ENCODE results near the gene SDR42E2. TPM values are rescaled to one million over a fixed set of nuclear protein-coding genes. Genes with fewer than 3 reads are reported as not detected.

Gene SDR42E2
- total RNA-seq, 6 experiments from 2014 or later, result not detected

DNA sequence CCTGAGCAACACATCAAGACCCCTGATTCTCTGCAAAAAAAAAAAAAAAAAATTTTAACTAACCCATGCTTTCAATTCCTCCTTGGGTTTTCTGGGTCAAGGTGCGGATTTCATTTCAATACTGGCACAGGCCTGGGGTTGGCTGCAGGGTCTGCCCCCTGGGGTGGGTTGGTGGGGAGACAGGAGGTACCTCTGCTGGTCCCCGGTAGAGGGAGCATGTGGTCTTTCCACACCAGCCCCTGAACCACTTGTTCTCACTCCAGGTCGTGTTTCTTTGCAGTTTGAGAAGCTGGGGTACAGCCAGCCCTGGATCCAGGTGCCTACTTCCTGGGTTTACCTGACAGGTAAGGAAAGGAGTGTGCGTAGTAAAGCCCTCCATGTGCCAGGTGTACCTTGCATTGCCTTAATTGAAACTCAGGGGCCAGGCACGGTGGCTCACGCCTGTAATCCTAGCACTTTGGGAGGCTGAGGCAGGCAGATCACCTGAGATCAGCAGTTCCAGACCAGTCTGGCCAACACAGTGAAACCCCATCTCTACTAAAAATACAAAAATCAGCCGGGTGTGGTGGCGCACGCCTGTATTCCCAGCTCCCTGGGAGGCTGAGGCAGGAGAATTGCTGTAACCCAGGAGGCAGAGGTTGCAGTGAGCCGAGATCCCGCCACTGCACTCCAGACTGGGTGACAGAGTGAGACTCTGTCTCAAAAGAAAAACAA lies 21.8 kb downstream of the SDR42E2 start:
- Mint-ChIP-seq H3K36me3 (ENCODE audit: low read depth) (no peaks in the 10 kb centered on the region), H3K27ac (no peak overlapping the region), H3K9me3 (no peaks in the 10 kb centered on the region), H3K27me3 (ENCODE audit: insufficient read depth) (peaks cover 30% of the 10 kb centered on the region), H3K4me3 (no peak overlapping the region), H3K4me1 (ENCODE audit: low read depth) (peaks cover 12% of the 10 kb centered on the region)
- DNase-seq, result no peak
- peak; percentile 60 for TF ChIP-seq CTCF (IDR thresholded peaks at IDR 0.05)

GRCh38 chr16:22184615-22184968 lies 22.3 kb downstream of the SDR42E2 start:
- TF ChIP-seq CTCF (IDR thresholded peaks at IDR 0.05), result no peak
- DNase-seq, result no peak
- no peak overlapping the region for H3K27ac Mint-ChIP-seq

DNA sequence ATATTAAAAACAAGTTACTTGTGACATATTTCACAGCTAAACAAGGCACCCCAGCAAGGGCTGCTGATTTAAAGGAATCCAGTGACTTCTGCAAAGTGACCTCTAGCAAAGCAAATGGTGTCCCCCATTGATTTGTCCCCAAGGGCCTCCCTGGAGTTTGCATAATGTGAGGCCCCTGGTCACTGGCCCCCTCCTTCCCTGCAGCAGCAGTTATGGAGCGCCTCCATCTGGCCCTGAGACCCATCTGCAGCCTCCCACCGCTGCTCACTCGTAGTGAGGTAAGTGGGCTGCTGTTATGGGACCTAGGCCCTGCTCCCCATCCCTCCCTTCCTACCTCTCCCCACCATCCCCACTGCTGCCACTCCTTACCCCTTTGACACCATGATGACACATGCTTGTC lies 24.2 kb downstream of the SDR42E2 start:
- Mint-ChIP-seq H3K27me3 (ENCODE audit: insufficient read depth) (peaks cover 14% of the 10 kb centered on the region), H3K27ac (no peak overlapping the region), H3K4me1 (ENCODE audit: low read depth) (peaks cover 23% of the 10 kb centered on the region), H3K36me3 (ENCODE audit: low read depth) (no peaks in the 10 kb centered on the region), H3K4me3 (no peak overlapping the region), H3K9me3 (no peaks in the 10 kb centered on the region)
- peak; percentile 68 for TF ChIP-seq CTCF (IDR thresholded peaks at IDR 0.05)
- DNase-seq, result no peak

More at GRCh38 chr16:22184615-22184968, 22.3 kb downstream of the SDR42E2 start:
- peaks cover 17% of the 10 kb centered on the region for H3K4me1 Mint-ChIP-seq (ENCODE audit: low read depth)
- no peaks in the 10 kb centered on the region for H3K9me3 Mint-ChIP-seq
- H3K36me3 Mint-ChIP-seq (ENCODE audit: low read depth), result no peaks in the 10 kb centered on the region
- peaks cover 28% of the 10 kb centered on the region for H3K27me3 Mint-ChIP-seq (ENCODE audit: insufficient read depth)
- no peak overlapping the region for H3K4me3 Mint-ChIP-seq

DNA sequence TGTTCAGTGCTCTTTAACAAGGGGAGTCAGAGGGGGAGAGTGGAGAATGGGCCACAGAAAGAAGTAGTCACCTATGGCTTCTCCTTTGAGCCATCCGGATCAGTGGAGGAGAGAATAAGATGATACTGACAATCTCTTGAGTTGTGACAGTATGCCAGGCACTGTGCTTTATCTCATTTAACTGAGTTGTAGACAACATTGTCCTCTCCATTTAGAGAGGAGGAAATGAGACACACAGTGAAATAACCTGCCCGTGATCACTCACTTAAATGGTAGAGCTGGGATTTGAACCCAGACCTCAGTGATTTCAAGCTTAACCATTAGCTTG lies 25.9 kb downstream of the SDR42E2 start:
- DNase-seq, result no peak
- peaks cover 37% of the 10 kb centered on the region for H3K4me1 Mint-ChIP-seq (ENCODE audit: low read depth)
- no peak for TF ChIP-seq CTCF (IDR thresholded peaks at IDR 0.05)
- H3K27ac Mint-ChIP-seq, result no peak overlapping the region
- no peak overlapping the region for H3K4me3 Mint-ChIP-seq
- peaks cover 7% of the 10 kb centered on the region for H3K27me3 Mint-ChIP-seq (ENCODE audit: insufficient read depth)
- H3K9me3 Mint-ChIP-seq, result no peaks in the 10 kb centered on the region
- no peaks in the 10 kb centered on the region for H3K36me3 Mint-ChIP-seq (ENCODE audit: low read depth)

DNA sequence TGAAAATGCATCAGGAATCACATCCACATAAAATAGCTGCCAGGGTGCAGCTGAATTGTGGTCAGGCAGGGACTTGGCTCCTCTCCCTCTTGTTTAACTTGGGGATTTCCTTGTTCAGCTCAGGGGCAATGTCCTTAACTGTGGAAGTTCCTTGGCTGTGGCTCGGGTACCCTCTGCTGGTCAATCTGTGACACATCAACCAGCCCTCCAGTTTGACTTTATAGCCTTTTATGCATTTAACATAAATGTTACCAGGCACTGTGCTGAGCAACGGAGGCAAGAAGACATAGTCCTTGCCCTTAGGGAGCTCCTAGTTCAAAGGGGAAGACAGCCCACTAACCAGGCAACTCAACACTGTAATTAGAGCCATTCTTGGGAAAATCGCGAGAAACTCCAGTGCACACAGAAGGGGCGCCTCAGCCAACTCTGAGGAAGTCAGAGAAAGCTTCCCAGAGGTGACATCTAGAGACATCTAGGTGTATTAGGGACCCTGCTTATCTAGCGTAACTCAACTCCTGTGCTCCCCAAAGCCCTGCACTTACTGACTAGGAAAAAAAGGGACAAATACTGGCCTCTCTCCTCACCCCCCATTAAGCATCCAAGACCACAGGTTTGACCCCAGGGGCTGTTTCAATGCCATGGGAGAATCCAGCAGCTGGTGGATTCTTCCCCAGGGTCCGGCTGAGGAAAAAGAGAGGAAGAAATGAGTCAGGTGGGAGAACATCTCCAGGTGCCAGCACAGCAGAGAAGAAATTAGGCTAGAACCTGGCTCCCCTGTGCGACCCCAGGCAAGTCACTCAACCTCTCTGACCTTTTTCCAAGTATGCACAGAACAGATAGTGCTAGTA lies 26.5 kb downstream of the SDR42E2 start:
- Mint-ChIP-seq H3K36me3 (ENCODE audit: low read depth) (no peaks in the 10 kb centered on the region), H3K9me3 (no peaks in the 10 kb centered on the region), H3K4me3 (no peak overlapping the region; the same call in 1 of the 2 replicates), H3K27ac (no peak overlapping the region), H3K27me3 (ENCODE audit: insufficient read depth) (peaks cover 5% of the 10 kb centered on the region), H3K4me1 (ENCODE audit: low read depth) (peaks cover 43% of the 10 kb centered on the region)
- DNase-seq, result peak; percentile 82
- TF ChIP-seq CTCF (IDR thresholded peaks at IDR 0.05), result peak; percentile 88

Data from HFFc6 (cell line).